HepG2 (cell line): ENCODE results near the gene GMPR. TPM values are rescaled to one million over a fixed set of nuclear protein-coding genes. Genes with fewer than 3 reads are reported as not detected.

Experiments
- CBX2 ChIP-seq, 2 experiments: fragments of 200-600 bp in 1 of 2; sonication (generic); formaldehyde crosslinking in 1 of 2; IDR thresholded peaks; 2 replicates each; pipeline versions ENCODE4 v1.7.0 to v1.8.1; 2018 to 2022; ENCODE audit warnings: low read depth in 2 of 2, low read length in 1 of 2, mild to moderate bottlenecking in 1 of 2, missing genetic modification reagents in 1 of 2
- DNMT1 ChIP-seq: sonication (generic); formaldehyde crosslinking; IDR thresholded peaks from 2 replicates; pipeline ENCODE4 v1.5.1; 2020; ENCODE audit warnings: mild to moderate bottlenecking, missing genetic modification reagents
- EED ChIP-seq: sonication (generic); formaldehyde crosslinking; IDR thresholded peaks from 2 replicates; pipeline ENCODE4 v1.5.0; 2020; ENCODE audit warnings: mild to moderate bottlenecking, missing genetic modification reagents
- HDAC1 ChIP-seq: sonication (generic); formaldehyde crosslinking; IDR thresholded peaks from 2 replicates; pipeline ENCODE4 v1.5.1; 2020; ENCODE audit warnings: mild to moderate bottlenecking, missing genetic modification reagents
- ISL2 ChIP-seq: sonication (generic); formaldehyde crosslinking; IDR thresholded peaks from 2 replicates; pipeline ENCODE4 v1.5.0; 2020; ENCODE audit warnings: missing genetic modification reagents
- KMT2B ChIP-seq: IDR thresholded peaks from 2 replicates; pipeline ENCODE4 v1.6.1; 2016; ENCODE audit warnings: missing genetic modification reagents, missing compliant biosample characterization
- SP5 ChIP-seq: IDR thresholded peaks from 2 replicates; pipeline ENCODE4 v1.6.1; 2016; ENCODE audit warnings: low read depth, borderline replicate concordance
- ZBTB25 ChIP-seq: IDR thresholded peaks from 2 replicates; pipeline ENCODE4 v1.6.1; 2018; ENCODE audit warnings: missing genetic modification reagents
- ZFP90 ChIP-seq: sonication (generic); formaldehyde crosslinking; IDR thresholded peaks from 2 replicates; pipeline ENCODE4 v1.8.0; 2022; ENCODE audit warnings: missing genetic modification reagents, mild to moderate bottlenecking, inconsistent platforms, borderline replicate concordance
- ZFP91 ChIP-seq: sonication (generic); formaldehyde crosslinking; IDR thresholded peaks from 2 replicates; pipeline ENCODE4 v1.9.0; 2022; ENCODE audit warnings: missing genetic modification reagents, mild to moderate bottlenecking, borderline replicate concordance
- ZNF224 ChIP-seq: sonication (generic); formaldehyde crosslinking; IDR thresholded peaks from 2 replicates; pipeline ENCODE4 v1.5.0; 2020; ENCODE audit warnings: mild to moderate bottlenecking, missing genetic modification reagents
- ZNF232 ChIP-seq: sonication (generic); formaldehyde crosslinking; IDR thresholded peaks from 2 replicates; pipeline ENCODE4 v1.4.0; 2020; ENCODE audit warnings: missing genetic modification reagents, borderline replicate concordance
- ZNF615 ChIP-seq: sonication (generic); formaldehyde crosslinking; IDR thresholded peaks from 2 replicates; pipeline ENCODE4 v1.5.0; 2020; ENCODE audit warnings: mild to moderate bottlenecking, missing genetic modification reagents, borderline replicate concordance
- ZNF687 ChIP-seq: sonication (generic); formaldehyde crosslinking; IDR thresholded peaks from 2 replicates; pipeline ENCODE4 v1.5.1; 2020; ENCODE audit warnings: mild to moderate bottlenecking, missing genetic modification reagents, moderate library complexity
- ZNF772 ChIP-seq: sonication (generic); formaldehyde crosslinking; IDR thresholded peaks from 2 replicates; pipeline ENCODE4 v1.5.0; 2020; ENCODE audit warnings: mild to moderate bottlenecking, missing genetic modification reagents
- ZNF800 ChIP-seq: sonication (generic); formaldehyde crosslinking; IDR thresholded peaks from 2 replicates; pipeline ENCODE4 v1.4.0; 2020; ENCODE audit warnings: missing genetic modification reagents
- polyA plus RNA-seq, 8 experiments: library from polyadenylated mRNA; depleted of rRNA in 3 of 8; stranded (reverse) in 7 of 8; unstranded in 1 of 8; fragments of >200 nt; fragmentation: Illumina TruSeq in 4 of 8; extraction: Trizol in 4 of 8; gene quantifications; 2 replicates each; pipeline versions ENCODE4 v1.2.1 to v1.2.3, GENCODE V29; 2011 to 2016; ENCODE audit warnings: low read depth in 4 of 8, missing spikeins in 1 of 8, mixed read lengths in 1 of 8; ENCODE audit not compliant: insufficient read depth in 1 of 8
- total RNA-seq, 5 experiments: library from RNA; depleted of rRNA; stranded (reverse); fragments of >200 nt; fragmentation: Illumina TruSeq; extraction: Trizol; gene quantifications; 2 replicates each; pipeline ENCODE4 v1.2.3, GENCODE V29; 2016; ENCODE audit warnings: low read depth in 1 of 5

Gene GMPR
- total and polyA plus RNA-seq, 2 of the 13 experiments (the other 11 are each of a cell fraction or from before 2014, with no cell fraction given), result not detected

- TF ChIP-seq EED (0 out of 2 replicates have a peak, but pooled peaks have one; percentile 43), SP5 (CRISPR knock-in tag) (no peak), ZFP91 (CRISPR knock-in tag) (peak; percentile 20; the same call in 1 of the 2 replicates), KMT2B (CRISPR knock-in tag) (no peak), ZNF772 (CRISPR knock-in tag) (0 out of 2 replicates have a peak, but pooled peaks have one; percentile 32), ZNF800 (CRISPR knock-in tag) (0 out of 2 replicates have a peak, but pooled peaks have one; percentile 25), DNMT1 (CRISPR knock-in tag) (no peak), ZBTB25 (CRISPR knock-in tag) (no peak), ZNF232 (CRISPR knock-in tag) (0 out of 2 replicates have a peak, but pooled peaks have one; percentile 27), CBX2 (IDR thresholded peaks at IDR 0.05; ENCODE audit: low read depth, low read length) (peak; percentile 67; the same call in 1 of the 2 replicates), CBX2 (CRISPR knock-in tag; IDR thresholded peaks at IDR 0.05; ENCODE audit: low read depth) (no peak), HDAC1 (CRISPR knock-in tag) (0 out of 2 replicates have a peak, but pooled peaks have one; percentile 20), ZFP90 (CRISPR knock-in tag) (0 out of 2 replicates have a peak, but pooled peaks have one; percentile 26), ZNF687 (CRISPR knock-in tag) (peak; percentile 30; the same call in 1 of the 2 replicates), ISL2 (CRISPR knock-in tag) (0 out of 2 replicates have a peak, but pooled peaks have one; percentile 23), ZNF224 (no peak), ZNF615 (0 out of 2 replicates have a peak, but pooled peaks have one; percentile 30)
Observed at GRCh38 chr6:16238963-16239797, 793 bp downstream of the GMPR start (continued).
